Nephron progenitor cell (in vitro differentiated cells): ENCODE measurements around the gene MAP3K5.

Source experiments
- DNase-seq: peaks from one replicate; pipeline ENCODE4 v3.0.0; 2021
- H3K27ac Mint-ChIP-seq: 2 replicates; pipeline ENCODE4 v1.8.0; 2021; ENCODE audit warnings: mild to moderate bottlenecking, moderate library complexity, mixed read lengths
- H3K27me3 Mint-ChIP-seq: 2 replicates; pipeline ENCODE4 v1.8.0; 2021; ENCODE audit warnings: mild to moderate bottlenecking, low read depth, mixed read lengths; ENCODE audit not compliant: poor library complexity
- H3K36me3 Mint-ChIP-seq: 2 replicates; pipeline ENCODE4 v1.8.0; 2021; ENCODE audit warnings: low read depth, mixed read lengths
- H3K4me1 Mint-ChIP-seq: 2 replicates; pipeline ENCODE4 v1.8.0; 2021; ENCODE audit warnings: mixed read lengths
- H3K4me3 Mint-ChIP-seq: 2 replicates; pipeline ENCODE4 v1.8.0; 2021; ENCODE audit warnings: mild to moderate bottlenecking, moderate library complexity, mixed read lengths
- H3K9me3 Mint-ChIP-seq: 2 replicates; pipeline ENCODE4 v1.8.0; 2021; ENCODE audit warnings: mild to moderate bottlenecking, moderate library complexity, mixed read lengths
- CTCF ChIP-seq: fragments of 200-600 bp; sonication (generic); IDR thresholded peaks from 2 replicates; pipeline ENCODE4 v1.5.0; 2021; ENCODE audit warnings: antibody characterized with exemption

Gene MAP3K5

GRCh38 chr6:136510782-136511181 lies 281.5 kb downstream of the MAP3K5 start:
- peaks cover 3% of the 10 kb centered on the region for H3K27me3 Mint-ChIP-seq

GRCh38 chr6:136510299-136510698 lies 282.0 kb downstream of the MAP3K5 start:
- no peak for DNase-seq
- Mint-ChIP-seq H3K27ac (no peak overlapping the region), H3K4me3 (no peak overlapping the region), H3K27me3 (peaks cover 3% of the 10 kb centered on the region), H3K9me3 (no peaks in the 10 kb centered on the region), H3K36me3 (no peaks in the 10 kb centered on the region), H3K4me1 (peaks cover 5% of the 10 kb centered on the region)
- TF ChIP-seq CTCF: no peak

More at GRCh38 chr6:136510782-136511181, 281.5 kb downstream of the MAP3K5 start:
- Mint-ChIP-seq H3K4me3 (no peak overlapping the region), H3K4me1 (peaks cover 5% of the 10 kb centered on the region), H3K27ac (no peak overlapping the region), H3K36me3 (no peaks in the 10 kb centered on the region), H3K9me3 (no peaks in the 10 kb centered on the region)
- TF ChIP-seq CTCF: no peak
- no peak for DNase-seq

- H3K36me3 Mint-ChIP-seq: no peaks in the 10 kb centered on the region
- peaks cover under 1% of the 10 kb centered on the region for H3K27me3 Mint-ChIP-seq
- no peak for DNase-seq
- H3K9me3 Mint-ChIP-seq: no peaks in the 10 kb centered on the region
- H3K4me3 Mint-ChIP-seq: no peak overlapping the region
- no peak for TF ChIP-seq CTCF
- no peak overlapping the region for H3K27ac Mint-ChIP-seq
- H3K4me1 Mint-ChIP-seq: peaks cover 5% of the 10 kb centered on the region
These were observed 283.4 kb downstream of the MAP3K5 start for GRCh38 chr6:136508725-136509392.
